Superior temporal gyrus (tissue), 1 donor: ENCODE results near the gene MED7.

Source experiments
- DNase-seq: peaks from one replicate; pipeline ENCODE4 v3.0.0-alpha.2; 2016; ENCODE audit errors: extremely low spot score

Gene MED7

GRCh38 chr5:157162919-157163510 lies 20.4 kb upstream of the MED7 start:
- DNase-seq = no peak

- no peak for DNase-seq
Observed at GRCh38 chr5:157161996-157162395, 19.3 kb upstream of the MED7 start.

- no peak for DNase-seq
Observed at GRCh38 chr5:157160001-157160400, 17.3 kb upstream of the MED7 start.

- no peak for DNase-seq
Observed at GRCh38 chr5:157159209-157159751, 16.6 kb upstream of the MED7 start.

GRCh38 chr5:157157293-157157891 lies 14.7 kb upstream of the MED7 start:
- DNase-seq = no peak

GRCh38 chr5:157155297-157155696 lies 12.6 kb upstream of the MED7 start:
- DNase-seq = no peak

- DNase-seq = no peak
Observed at GRCh38 chr5:157150995-157151394, 8.3 kb upstream of the MED7 start.

GRCh38 chr5:157148734-157149615 lies 6.3 kb upstream of the MED7 start:
- peak; percentile 88 for DNase-seq

- no peak for DNase-seq
Observed at GRCh38 chr5:157143127-157143971, 684 bp upstream of the MED7 start.

- DNase-seq = peak; percentile 34
Observed at GRCh38 chr5:157137691-157138090, 5.0 kb downstream of the MED7 start.

GRCh38 chr5:157132281-157132612 lies 10.4 kb downstream of the MED7 start:
- no peak for DNase-seq

GRCh38 chr5:157130925-157131324 lies 11.7 kb downstream of the MED7 start:
- no peak for DNase-seq

GRCh38 chr5:157121709-157122108 lies 21.0 kb downstream of the MED7 start:
- DNase-seq = no peak

GRCh38 chr5:157120102-157120501 lies 22.6 kb downstream of the MED7 start:
- DNase-seq = no peak

- DNase-seq = no peak
Observed at GRCh38 chr5:157116483-157116954, 26.1 kb downstream of the MED7 start.

- DNase-seq = no peak
Observed at GRCh38 chr5:157115502-157115901, 27.2 kb downstream of the MED7 start.

GRCh38 chr5:157115012-157115411 lies 27.7 kb downstream of the MED7 start:
- no peak for DNase-seq

GRCh38 chr5:157113002-157113401 lies 29.7 kb downstream of the MED7 start:
- DNase-seq = no peak

- DNase-seq = no peak
Observed at GRCh38 chr5:157109744-157110143, 32.9 kb downstream of the MED7 start.

- peak; percentile 68 for DNase-seq
Observed at GRCh38 chr5:157108976-157109375, 33.7 kb downstream of the MED7 start, which contains the start of gene HAVCR2. Gene HAVCR2, minus strand, starts transcription at chr5:157109044. Its CDS starts 61 bp downstream, at chr5:157108983.

- DNase-seq = no peak
Observed at GRCh38 chr5:157107508-157107907, 35.2 kb downstream of the MED7 start.
